T-cell (primary cell): ENCODE results near the gene TMPRSS2. TPM values are rescaled to one million over a fixed set of nuclear protein-coding genes. Genes with fewer than 3 reads are reported as not detected.
"Not testable (repeated sequence)": the region's sequence is repeated elsewhere in the genome, so short reads cannot be mapped to it uniquely, and the experiment has no call there.

Experiments used
- ATAC-seq, 4 experiments: fragments of 200-7000 bp in 3 of 4; fragments of 150-1000 bp in 1 of 4; cut with Tn5 transposase; replicated peaks in 1 of 4; 1 replicate in 3 of 4; 2 replicates in 1 of 4; pipeline ENCODE4 v1.10.0; 2021; ENCODE audit warnings: moderate library complexity in 3 of 4, mild to moderate bottlenecking in 2 of 4, moderate number of reproducible peaks in 1 of 4
- CTCF ChIA-PET, 2 donors: fragments of 300-600 bp; sonication (Branson Sonifier 250); formaldehyde crosslinking; loops; one replicate each; lab custom pipeline; 2022; ENCODE audit warnings: antibody characterized with exemption in 2 of 2; lab: Charles Lee
- POLR2A ChIA-PET, 2 donors: fragments of 300-600 bp; sonication (Branson Sonifier 250); formaldehyde crosslinking; loops; one replicate each; lab custom pipeline; 2022; ENCODE audit warnings: antibody characterized with exemption in 2 of 2; lab: Charles Lee
- DNase-seq, 35 experiments: peaks; one replicate each; pipeline versions ENCODE4 v3.0.0 to v3.0.0-alpha.2; 2013 to 2023
- H3K27ac ChIP-seq: one replicate; pipeline ENCODE4 v1.5.1; 2013; ENCODE audit warnings: low read length
- H3K27me3 ChIP-seq, 2 experiments: replicated peaks in 1 of 2; 1 replicate in 1 of 2; 2 replicates in 1 of 2; pipeline versions ENCODE4 v1.6.1 to v1.7.0; 2013; ENCODE audit warnings: low read length in 1 of 2, mixed read lengths in 1 of 2; ENCODE audit not compliant: control insufficient read depth in 2 of 2, insufficient read depth in 2 of 2; ENCODE audit errors: extremely low read depth in 1 of 2
- H3K36me3 ChIP-seq, 2 donors: 1 replicate in 1 of 2; 2 replicates in 1 of 2; pipeline versions ENCODE4 v1.6.1 to v1.7.0; 2013; ENCODE audit warnings: low read length in 1 of 2; ENCODE audit not compliant: control insufficient read depth in 2 of 2, insufficient read depth in 1 of 2; ENCODE audit errors: extremely low read depth in 1 of 2
- H3K4me1 ChIP-seq, 2 experiments: 1 replicate in 1 of 2; 2 replicates in 1 of 2; pipeline versions ENCODE4 v1.6.1 to v1.7.0; 2013; ENCODE audit warnings: low read length in 2 of 2, mixed read lengths in 1 of 2; ENCODE audit not compliant: insufficient read depth in 2 of 2, control insufficient read depth in 1 of 2; ENCODE audit errors: extremely low read depth in 1 of 2
- H3K4me3 ChIP-seq, 2 donors: 1 replicate in 1 of 2; 2 replicates in 1 of 2; pipeline versions ENCODE4 v1.5.1 to v1.7.0; 2013; ENCODE audit warnings: mild to moderate bottlenecking in 2 of 2, low read length in 1 of 2, moderate library complexity in 1 of 2; ENCODE audit not compliant: control insufficient read depth in 1 of 2; ENCODE audit errors: extremely low read depth in 1 of 2
- H3K9me3 ChIP-seq: 2 replicates; pipeline ENCODE4 v1.7.0; 2013
- H3K27ac Mint-ChIP-seq, 2 donors: one replicate each; pipeline ENCODE4 v1.8.0; 2020 to 2021; ENCODE audit warnings: mild to moderate bottlenecking in 2 of 2, mixed read lengths in 2 of 2
- H3K27me3 Mint-ChIP-seq, 2 donors: one replicate each; pipeline ENCODE4 v1.8.0; 2021 to 2022; ENCODE audit warnings: mixed read lengths in 2 of 2
- H3K36me3 Mint-ChIP-seq: one replicate; pipeline ENCODE4 v1.8.0; 2021; ENCODE audit warnings: mixed read lengths
- H3K4me1 Mint-ChIP-seq, 3 donors: one replicate each; pipeline ENCODE4 v1.8.0; 2020 to 2022; ENCODE audit warnings: mixed read lengths in 3 of 3, mild to moderate bottlenecking in 1 of 3
- H3K4me3 Mint-ChIP-seq, 3 donors: one replicate each; pipeline ENCODE4 v1.8.0; 2020 to 2022; ENCODE audit warnings: mild to moderate bottlenecking in 3 of 3, mixed read lengths in 3 of 3, moderate library complexity in 3 of 3
- H3K9me3 Mint-ChIP-seq, 3 donors: one replicate each; pipeline ENCODE4 v1.8.0; 2020 to 2022; ENCODE audit warnings: mixed read lengths in 3 of 3
- WGBS: methylation state at CpG from one replicate; pipeline ENCODE4 v1.1.5; 2013; ENCODE audit warnings: missing lambda C conversion rate; ENCODE audit not compliant: insufficient coverage; 5-methylcytosine and 5-hydroxymethylcytosine counted together
- total RNA-seq, 35 experiments: library from RNA in 6 of 35; stranded (reverse) in 6 of 35; fragments of 120-200 nt in 1 of 35; gene quantifications; one replicate each; pipeline versions ENCODE4 v1.2.1 to v1.2.4 and lab custom pipeline; 2013 to 2026

The TMPRSS2 gene
- total RNA-seq, 5 donors from 2014 or later (not counting 1 experiment from before 2014, with no cell fraction given), result 0.35 to 0.73 (median 0.53) TPM; not detected in 2

DNA sequence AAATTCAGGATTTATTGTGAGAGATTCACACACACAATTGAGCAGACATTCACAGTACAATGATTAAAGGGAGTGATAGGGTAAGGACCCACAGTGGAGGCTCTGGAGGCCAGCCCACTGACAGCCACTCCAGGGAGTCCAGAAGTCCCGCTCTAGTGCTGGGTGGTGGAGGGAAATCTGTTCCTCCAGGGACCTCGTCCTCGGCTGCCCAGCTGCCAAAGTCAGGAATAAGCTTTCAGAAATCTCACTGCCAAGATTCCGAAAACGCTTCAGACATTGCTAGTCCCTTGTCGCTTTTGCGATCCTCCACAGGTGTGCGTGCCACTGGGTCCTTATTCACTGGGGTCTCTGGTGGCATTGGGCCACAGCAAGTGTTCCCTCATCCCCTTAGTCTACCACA lies 79.6 kb downstream of the TMPRSS2 start:
- no peaks in the 10 kb centered on the region for H3K27me3 Mint-ChIP-seq
- ATAC-seq, result no peak
- H3K36me3 Mint-ChIP-seq, result peaks cover 50% of the 10 kb centered on the region
- peak overlapping the region; percentile 94 to 96 (median 94) for H3K4me3 Mint-ChIP-seq
- Histone ChIP-seq H3K27me3 (no peaks in the 10 kb centered on the region), H3K27ac (no peak overlapping the region), H3K4me1 (peaks cover 5 to 23% of the 10 kb centered on the region in 2 experiments), H3K4me3 (no peak overlapping the region), H3K36me3 (peaks cover 3 to 24% of the 10 kb centered on the region in 2 donors), H3K9me3 (no peaks in the 10 kb centered on the region)
- ChIA-PET CTCF (no interaction called here), POLR2A (no interaction called here)
- 100% methylated on average over 5 of the region's 8 CpGs for WGBS
- DNase-seq, result no peak
- H3K4me1 Mint-ChIP-seq, result peaks cover 43 to 80% (median 65%) of the 10 kb centered on the region in 3 donors
- H3K9me3 Mint-ChIP-seq, result no peaks in the 10 kb centered on the region
- peak overlapping the region; percentile 97 to 98 for H3K27ac Mint-ChIP-seq

DNA sequence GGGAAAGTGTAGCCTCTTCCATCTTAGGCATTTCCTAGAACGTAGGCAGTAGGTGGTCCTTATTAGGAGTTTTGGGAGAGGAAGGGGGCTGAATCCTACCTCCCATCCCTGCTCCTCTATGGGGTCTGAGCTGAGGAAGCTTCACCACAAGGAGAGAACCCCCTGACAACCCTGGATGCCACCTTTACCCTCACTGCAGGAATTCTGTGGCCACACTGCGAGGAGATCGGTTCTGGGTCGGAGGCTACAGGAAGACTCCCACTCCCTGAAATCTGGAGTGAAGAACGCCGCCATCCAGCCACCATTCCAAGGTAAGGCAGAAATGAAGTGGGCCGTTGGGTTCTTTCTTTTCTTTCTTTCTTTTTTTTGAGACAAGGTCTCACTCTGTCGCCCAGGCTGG lies 80.4 kb downstream of the TMPRSS2 start:
- H3K36me3 ChIP-seq, result peaks cover 0 to 16% of the 10 kb centered on the region in 2 donors
- no peak overlapping the region for H3K4me3 ChIP-seq
- H3K27ac ChIP-seq, result peak overlapping the region; percentile 66
- Mint-ChIP-seq H3K36me3 (peaks cover 43% of the 10 kb centered on the region), H3K9me3 (no peaks in the 10 kb centered on the region), H3K4me1 (peaks cover 43 to 81% (median 66%) of the 10 kb centered on the region in 3 donors), H3K27ac (peak overlapping the region; percentile 97 to 98), H3K27me3 (no peaks in the 10 kb centered on the region), H3K4me3 (peak overlapping the region; percentile 94 to 96 (median 94))
- H3K4me1 ChIP-seq, result peaks cover 5 to 28% of the 10 kb centered on the region in 2 experiments
- no peaks in the 10 kb centered on the region for H3K27me3 ChIP-seq
- ATAC-seq (no peak), DNase-seq (no peak)
- WGBS, result 100% methylated on average over 3 of the region's 8 CpGs
- ChIA-PET CTCF (no interaction called here), POLR2A (no interaction called here)
- H3K9me3 ChIP-seq, result no peaks in the 10 kb centered on the region

DNA sequence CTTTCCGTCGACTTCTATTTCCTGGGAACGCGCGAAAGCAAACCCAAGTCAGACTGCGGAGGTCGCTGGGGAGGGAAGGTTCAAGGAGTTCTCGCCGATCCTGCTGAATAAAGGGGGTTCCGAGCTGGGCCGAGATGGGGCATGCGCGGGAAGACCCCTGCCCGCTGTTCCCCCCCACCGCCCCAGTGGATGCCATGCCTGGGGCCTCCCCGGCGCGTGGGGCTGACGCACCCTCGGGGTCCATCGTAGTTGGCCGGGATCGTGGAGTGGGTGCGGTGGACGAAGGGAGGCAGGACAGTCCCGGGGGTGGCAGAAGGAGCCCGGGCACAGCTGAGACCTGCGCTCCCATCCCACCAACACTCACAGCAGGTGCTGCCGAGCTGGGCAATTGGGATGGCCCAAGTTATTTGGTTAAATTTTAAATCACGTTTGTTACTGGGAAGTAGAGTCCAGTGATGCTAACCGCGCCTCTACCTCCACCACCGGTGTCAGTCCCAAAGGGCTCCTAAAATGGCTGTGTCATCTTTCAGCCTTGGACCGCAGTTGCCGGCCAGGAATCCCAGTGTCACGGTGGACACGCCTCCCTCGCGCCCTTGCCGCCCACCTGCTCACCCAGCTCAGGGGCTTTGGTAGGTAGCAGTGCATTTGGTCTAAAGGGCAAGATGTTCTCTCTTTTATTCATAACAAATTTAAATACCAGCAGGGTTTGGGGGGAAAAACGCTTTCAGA lies 81.1 kb downstream of the TMPRSS2 start:
- POLR2A ChIA-PET, result no interaction called here
- H3K27ac Mint-ChIP-seq, result peak overlapping the region; percentile 97 to 98

DNA sequence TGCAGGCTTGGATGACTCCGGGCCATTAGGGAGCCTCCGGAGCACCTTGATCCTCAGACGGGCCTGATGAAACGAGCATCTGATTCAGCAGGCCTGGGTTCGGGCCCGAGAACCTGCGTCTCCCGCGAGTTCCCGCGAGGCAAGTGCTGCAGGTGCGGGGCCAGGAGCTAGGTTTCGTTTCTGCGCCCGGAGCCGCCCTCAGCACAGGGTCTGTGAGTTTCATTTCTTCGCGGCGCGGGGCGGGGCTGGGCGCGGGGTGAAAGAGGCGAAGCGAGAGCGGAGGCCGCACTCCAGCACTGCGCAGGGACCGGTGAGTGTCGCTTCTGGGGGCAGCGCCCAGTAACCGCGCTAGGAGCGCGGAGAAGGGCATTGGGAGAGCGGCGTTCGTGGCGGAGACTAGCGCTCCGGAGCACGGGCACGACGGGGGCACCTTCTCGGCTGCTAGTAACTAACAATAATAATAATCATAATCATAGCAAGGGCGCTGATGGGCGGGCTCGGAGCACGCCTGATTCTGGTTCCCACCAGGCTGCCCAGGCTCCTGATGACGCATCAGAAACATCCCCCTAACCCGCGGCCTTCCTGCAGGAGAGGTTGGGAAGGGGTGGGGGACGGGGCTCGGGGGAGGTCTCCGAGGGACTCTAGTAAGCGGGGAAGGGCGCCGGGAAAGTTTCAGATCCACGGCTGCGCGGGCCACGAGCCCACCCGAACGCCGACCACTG lies 81.8 kb downstream of the TMPRSS2 start, which contains the start of gene MX1:
Gene MX1 (plus strand): TSS at position 286 of the 722 bp plus-strand sequence. CDS start 5,832 bp downstream, outside the sequence.
- POLR2A ChIA-PET, result interaction anchor here (1.6 to 2.3 kb wide), 2 partner anchors 54 to 64 kb away, joined by 4 to 10 read pairs; partner anchors contain the start of gene MX2 (in 1 of the 2)
- CTCF ChIA-PET, result interaction anchor here in 1 of 2 donors (1.0 to 1.5 kb wide), 4 partner anchors 63 to 499 kb away, joined by 3 to 5 read pairs (median 4); partner anchors contain the start of gene MX2
- no peaks in the 10 kb centered on the region for H3K9me3 ChIP-seq
- H3K4me1 Mint-ChIP-seq, result peaks cover 50 to 79% (median 68%) of the 10 kb centered on the region in 3 donors
- peak; percentile 74 to 91 (median 88) for DNase-seq
- H3K36me3 ChIP-seq, result peaks cover 0 to 3% of the 10 kb centered on the region in 2 donors
- H3K4me3 Mint-ChIP-seq, result peak within 1 kb of the TSS; percentile 94 to 96 (median 94)
- 2% methylated on average over 44 of the region's 65 CpGs for WGBS
- peak; percentile 97 to 99 (median 98) for ATAC-seq
- H3K9me3 Mint-ChIP-seq, result no peaks in the 10 kb centered on the region
- H3K27ac Mint-ChIP-seq, result peak within 1 kb of the TSS; percentile 97 to 98
- peaks cover 5 to 28% of the 10 kb centered on the region in 2 experiments for H3K4me1 ChIP-seq
- no peaks in the 10 kb centered on the region for H3K27me3 Mint-ChIP-seq
- H3K36me3 Mint-ChIP-seq, result peaks cover 31% of the 10 kb centered on the region
- peak within 1 kb of the TSS; percentile 66 for H3K27ac ChIP-seq
- peak within 1 kb of the TSS; percentile 61 to 96 for H3K4me3 ChIP-seq
- H3K27me3 ChIP-seq, result no peaks in the 10 kb centered on the region

More for the DNA sequence above, 81.1 kb downstream of the TMPRSS2 start:
- Histone ChIP-seq H3K9me3 (no peaks in the 10 kb centered on the region), H3K27me3 (no peaks in the 10 kb centered on the region), H3K4me3 (peak overlapping the region; percentile 61 to 96), H3K4me1 (peaks cover 5 to 28% of the 10 kb centered on the region in 2 experiments), H3K36me3 (peaks cover 0 to 9% of the 10 kb centered on the region in 2 donors), H3K27ac (peak overlapping the region; percentile 66)
- H3K9me3 Mint-ChIP-seq, result no peaks in the 10 kb centered on the region
- H3K4me1 Mint-ChIP-seq, result peaks cover 47 to 78% (median 67%) of the 10 kb centered on the region in 3 donors
- peaks cover 36% of the 10 kb centered on the region for H3K36me3 Mint-ChIP-seq
- DNase-seq, result peak in 2 of 35 experiments; percentile 2 to 11
- CTCF ChIA-PET, result no interaction called here
- no peaks in the 10 kb centered on the region for H3K27me3 Mint-ChIP-seq
- 18% methylated on average over 16 of the region's 41 CpGs for WGBS
- peak in 2 of 4 experiments; percentile 1 to 16 for ATAC-seq
- peak overlapping the region; percentile 94 to 96 (median 94) for H3K4me3 Mint-ChIP-seq

DNA sequence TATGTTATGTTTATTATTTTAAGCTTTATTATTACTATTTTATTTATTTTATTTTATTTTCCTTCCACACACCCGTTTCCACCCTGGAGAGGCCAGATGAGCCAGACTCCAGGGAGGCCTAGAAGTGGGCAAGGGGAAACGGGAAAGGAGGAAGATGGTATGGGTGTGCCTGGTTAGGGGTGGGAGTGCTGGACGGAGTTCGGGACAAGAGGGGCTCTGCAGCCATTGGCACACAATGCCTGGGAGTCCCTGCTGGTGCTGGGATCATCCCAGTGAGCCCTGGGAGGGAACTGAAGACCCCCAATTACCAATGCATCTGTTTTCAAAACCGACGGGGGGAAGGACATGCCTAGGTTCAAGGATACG lies 82.4 kb downstream of the TMPRSS2 start:
- no peaks in the 10 kb centered on the region for H3K27me3 Mint-ChIP-seq
- no peaks in the 10 kb centered on the region for H3K9me3 Mint-ChIP-seq
- no peaks in the 10 kb centered on the region for H3K27me3 ChIP-seq
- ChIA-PET POLR2A (interaction anchor here (1.6 to 2.3 kb wide), 2 partner anchors 53 to 63 kb away, joined by 4 to 10 read pairs; partner anchors contain the start of gene MX2 (in 1 of the 2)), CTCF (interaction anchor here in 1 of 2 donors (1.0 to 1.5 kb wide), 4 partner anchors 62 to 499 kb away, joined by 3 to 5 read pairs (median 4); partner anchors contain the start of gene MX2)
- H3K4me1 ChIP-seq, result peaks cover 5 to 31% of the 10 kb centered on the region in 2 experiments
- H3K4me3 Mint-ChIP-seq, result peak overlapping the region; percentile 94 to 96 (median 94)
- ATAC-seq (no peak), DNase-seq (peak in 1 of 35 experiments; percentile 2)
- peaks cover 27% of the 10 kb centered on the region for H3K36me3 Mint-ChIP-seq
- H3K9me3 ChIP-seq, result no peaks in the 10 kb centered on the region
- H3K27ac Mint-ChIP-seq, result peak overlapping the region; percentile 97 to 98
- WGBS, result 52% methylated on average over 6 of the region's 7 CpGs
- peaks cover 56 to 81% (median 73%) of the 10 kb centered on the region in 3 donors for H3K4me1 Mint-ChIP-seq
- peaks cover 0 to 2% of the 10 kb centered on the region in 2 donors for H3K36me3 ChIP-seq
- peak overlapping the region; percentile 66 for H3K27ac ChIP-seq
- H3K4me3 ChIP-seq, result peak overlapping the region; percentile 61 to 96

DNA sequence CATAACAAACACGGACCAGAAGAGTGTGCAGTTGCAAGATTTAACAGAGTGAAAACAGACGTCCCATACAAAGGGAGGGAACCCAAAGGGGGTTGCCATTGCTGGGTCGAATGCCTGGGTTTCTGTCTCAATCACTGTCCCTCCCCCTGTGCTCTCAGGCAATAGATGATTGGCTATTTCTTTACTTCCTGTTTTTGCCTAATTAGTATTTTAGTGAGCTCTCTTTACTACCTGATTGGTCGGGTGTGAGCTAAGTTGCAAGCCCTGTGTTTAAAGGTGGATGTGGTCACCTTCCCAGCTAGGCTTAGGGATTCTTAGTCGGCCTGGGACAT lies 84.7 kb downstream of the TMPRSS2 start:
- H3K36me3 Mint-ChIP-seq, H3K9me3 Mint-ChIP-seq, POLR2A ChIA-PET, H3K27ac ChIP-seq, H3K27me3 Mint-ChIP-seq, H3K27me3 ChIP-seq, H3K36me3 ChIP-seq, H3K9me3 ChIP-seq, DNase-seq, H3K4me3 ChIP-seq, ATAC-seq: not testable (repeated sequence)
- Mint-ChIP-seq H3K4me3 (peak overlapping the region in 1 of 3 donors; percentile 94), H3K4me1 (peaks cover 60 to 78% (median 61%) of the 10 kb centered on the region in 3 donors), H3K27ac (peak overlapping the region; percentile 87 to 98)
- peaks cover 5 to 39% of the 10 kb centered on the region in 2 experiments for H3K4me1 ChIP-seq
- CTCF ChIA-PET, result interaction anchor here in 1 of 2 donors (1.0 to 1.3 kb wide), 2 partner anchors 52 to 140 kb away, joined by 3 read pairs; no protein-coding TSS in a partner anchor
- no CpG with 5 or more reads among the region's 5 CpGs for WGBS
